ENCODE measurements around the gene RPS3. TPM values are rescaled to one million over a fixed set of nuclear protein-coding genes. Genes with fewer than 3 reads are reported as not detected.

RPS3 gene
- total and polyA plus RNA-seq, 9 of the 15 experiments (the other 6 are each of a cell fraction or from before 2014, with no cell fraction given), result 2,700 to 5,771 (median 3,679) TPM

DNA sequence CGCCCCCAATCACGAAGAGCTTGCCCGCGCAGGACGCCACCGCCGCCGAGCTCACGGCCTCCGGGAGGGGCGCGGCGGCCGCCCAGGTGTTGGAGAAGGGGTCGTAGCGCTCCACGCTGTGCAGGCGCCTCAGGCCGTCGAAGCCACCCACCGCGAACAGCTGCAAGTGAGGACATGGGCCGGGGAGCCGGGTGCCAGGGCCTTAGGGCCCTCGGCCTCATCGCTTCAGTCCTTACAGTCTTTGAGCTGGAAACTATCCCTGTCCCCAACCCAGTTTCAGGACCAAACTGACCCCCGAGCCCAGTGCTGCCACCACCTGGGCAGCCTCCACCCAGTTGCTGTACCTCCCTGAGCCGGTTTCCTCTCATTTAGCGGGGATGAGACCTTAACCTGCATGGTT lies 26.1 kb downstream of the RPS3 start (continued):
- TF ChIP-seq, protein P1, sequence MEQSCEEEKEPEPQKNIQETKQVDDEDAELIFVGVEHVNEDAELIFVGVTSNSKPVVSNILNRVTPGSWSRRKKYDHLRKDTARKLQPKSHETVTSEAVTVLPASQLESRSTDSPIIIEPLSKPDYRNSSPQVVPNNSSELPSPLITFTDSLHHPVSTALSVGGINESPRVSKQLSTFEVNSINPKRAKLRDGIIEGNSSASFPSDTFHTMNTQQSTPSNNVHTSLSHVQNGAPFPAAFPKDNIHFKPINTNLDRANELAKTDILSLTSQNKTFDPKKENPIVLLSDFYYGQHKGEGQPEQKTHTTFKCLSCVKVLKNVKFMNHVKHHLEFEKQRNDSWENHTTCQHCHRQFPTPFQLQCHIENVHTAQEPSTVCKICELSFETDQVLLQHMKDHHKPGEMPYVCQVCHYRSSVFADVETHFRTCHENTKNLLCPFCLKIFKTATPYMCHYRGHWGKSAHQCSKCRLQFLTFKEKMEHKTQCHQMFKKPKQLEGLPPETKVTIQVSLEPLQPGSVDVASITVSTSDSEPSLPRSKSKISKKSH (CRISPR knock-in tag; IDR thresholded peaks at IDR 0.05), result no peak
- TF ChIP-seq, protein P2, sequence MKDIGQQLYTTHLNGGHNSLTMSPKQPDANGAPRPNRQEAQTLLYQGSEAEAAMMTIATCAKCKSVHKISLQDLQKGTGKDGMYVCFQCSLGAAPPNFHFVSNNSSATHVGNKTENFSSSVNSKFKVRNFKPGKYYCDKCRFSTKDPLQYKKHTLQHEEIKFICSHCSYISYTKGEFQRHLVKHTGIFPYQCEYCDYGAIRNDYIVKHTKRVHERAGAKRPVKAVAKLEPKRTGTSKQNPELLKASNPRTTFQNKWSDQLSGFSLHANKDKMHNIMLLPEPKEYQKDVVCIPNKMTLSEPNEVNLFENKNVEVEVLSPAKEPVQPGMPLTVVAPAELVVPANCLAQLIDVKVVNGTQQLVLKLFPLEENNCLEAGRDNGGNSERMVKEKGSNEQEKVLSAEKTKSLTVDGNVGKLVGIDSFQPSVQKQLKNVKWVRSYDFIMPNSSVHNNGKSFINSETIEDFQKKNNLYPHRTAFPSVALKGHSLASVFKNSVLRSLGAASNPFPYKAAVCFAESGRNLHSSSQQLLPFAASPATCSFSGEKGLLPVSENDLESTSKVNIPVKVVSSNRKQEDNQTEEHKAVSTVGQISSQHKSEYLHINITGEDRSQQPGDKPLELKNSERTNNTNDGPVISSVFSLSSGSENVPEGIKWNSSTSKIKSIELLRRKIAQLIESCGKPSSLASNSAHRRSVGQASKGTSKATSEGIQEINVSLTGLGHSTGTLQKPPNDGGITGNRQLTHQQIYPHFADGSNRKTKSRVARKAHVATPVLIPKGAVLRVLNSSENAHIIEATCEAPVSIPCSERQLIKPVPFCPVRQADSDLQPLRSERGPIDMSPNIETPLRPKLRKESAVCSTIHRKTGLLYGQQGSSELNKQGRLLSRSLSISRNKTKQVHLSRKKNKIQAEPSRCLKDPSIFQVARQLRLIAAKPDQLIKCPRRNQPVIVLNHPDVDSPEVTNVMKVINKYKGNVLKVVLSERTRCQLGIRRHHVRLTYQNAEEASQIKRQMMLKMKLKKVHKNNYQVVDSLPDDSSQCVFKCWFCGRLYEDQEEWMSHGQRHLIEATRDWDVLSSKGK (CRISPR knock-in tag; IDR thresholded peaks at IDR 0.05), result no peak
- no peak for TF ChIP-seq ZFPM2 (CRISPR knock-in tag; IDR thresholded peaks at IDR 0.05)
- TF ChIP-seq NFIX (CRISPR knock-in tag; IDR thresholded peaks at IDR 0.05; ENCODE audit: low read depth), result no peak
- no peak for TF ChIP-seq SMARCA4 (IDR thresholded peaks at IDR 0.05)
- TF ChIP-seq SMC3 (conservative IDR thresholded peaks at IDR 0.05; ENCODE audit: insufficient read depth, low read depth, low read length), result 0 out of 2 replicates have a peak, but pooled peaks have one; percentile 26
- no peak for TF ChIP-seq HDAC1 (IDR thresholded peaks at IDR 0.05)
- no peak for TF ChIP-seq ZNF3 (CRISPR knock-in tag; IDR thresholded peaks at IDR 0.05)
- TF ChIP-seq, protein P3, sequence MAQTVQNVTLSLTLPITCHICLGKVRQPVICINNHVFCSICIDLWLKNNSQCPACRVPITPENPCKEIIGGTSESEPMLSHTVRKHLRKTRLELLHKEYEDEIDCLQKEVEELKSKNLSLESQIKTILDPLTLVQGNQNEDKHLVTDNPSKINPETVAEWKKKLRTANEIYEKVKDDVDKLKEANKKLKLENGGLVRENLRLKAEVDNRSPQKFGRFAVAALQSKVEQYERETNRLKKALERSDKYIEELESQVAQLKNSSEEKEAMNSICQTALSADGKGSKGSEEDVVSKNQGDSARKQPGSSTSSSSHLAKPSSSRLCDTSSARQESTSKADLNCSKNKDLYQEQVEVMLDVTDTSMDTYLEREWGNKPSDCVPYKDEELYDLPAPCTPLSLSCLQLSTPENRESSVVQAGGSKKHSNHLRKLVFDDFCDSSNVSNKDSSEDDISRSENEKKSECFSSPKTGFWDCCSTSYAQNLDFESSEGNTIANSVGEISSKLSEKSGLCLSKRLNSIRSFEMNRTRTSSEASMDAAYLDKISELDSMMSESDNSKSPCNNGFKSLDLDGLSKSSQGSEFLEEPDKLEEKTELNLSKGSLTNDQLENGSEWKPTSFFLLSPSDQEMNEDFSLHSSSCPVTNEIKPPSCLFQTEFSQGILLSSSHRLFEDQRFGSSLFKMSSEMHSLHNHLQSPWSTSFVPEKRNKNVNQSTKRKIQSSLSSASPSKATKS (CRISPR knock-in tag; IDR thresholded peaks at IDR 0.05), result no peak
- no peak for TF ChIP-seq ZNF699 (CRISPR knock-in tag; IDR thresholded peaks at IDR 0.05; ENCODE audit: insufficient replicate concordance)
- TF ChIP-seq POLR2G (IDR thresholded peaks at IDR 0.05; ENCODE audit: low read depth, low read length), result 0 out of 2 replicates have a peak, but pooled peaks have one; percentile 26
- TF ChIP-seq, protein P4, sequence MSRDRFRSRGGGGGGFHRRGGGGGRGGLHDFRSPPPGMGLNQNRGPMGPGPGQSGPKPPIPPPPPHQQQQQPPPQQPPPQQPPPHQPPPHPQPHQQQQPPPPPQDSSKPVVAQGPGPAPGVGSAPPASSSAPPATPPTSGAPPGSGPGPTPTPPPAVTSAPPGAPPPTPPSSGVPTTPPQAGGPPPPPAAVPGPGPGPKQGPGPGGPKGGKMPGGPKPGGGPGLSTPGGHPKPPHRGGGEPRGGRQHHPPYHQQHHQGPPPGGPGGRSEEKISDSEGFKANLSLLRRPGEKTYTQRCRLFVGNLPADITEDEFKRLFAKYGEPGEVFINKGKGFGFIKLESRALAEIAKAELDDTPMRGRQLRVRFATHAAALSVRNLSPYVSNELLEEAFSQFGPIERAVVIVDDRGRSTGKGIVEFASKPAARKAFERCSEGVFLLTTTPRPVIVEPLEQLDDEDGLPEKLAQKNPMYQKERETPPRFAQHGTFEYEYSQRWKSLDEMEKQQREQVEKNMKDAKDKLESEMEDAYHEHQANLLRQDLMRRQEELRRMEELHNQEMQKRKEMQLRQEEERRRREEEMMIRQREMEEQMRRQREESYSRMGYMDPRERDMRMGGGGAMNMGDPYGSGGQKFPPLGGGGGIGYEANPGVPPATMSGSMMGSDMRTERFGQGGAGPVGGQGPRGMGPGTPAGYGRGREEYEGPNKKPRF (IDR thresholded peaks at IDR 0.05; ENCODE audit: low read depth, low read length), result no peak
- TF ChIP-seq MYNN (IDR thresholded peaks at IDR 0.05), result no peak
- TF ChIP-seq MYNN (CRISPR knock-in tag; IDR thresholded peaks at IDR 0.05), result no peak
- no peak for TF ChIP-seq ADNP (tag; IDR thresholded peaks at IDR 0.05)
- TF ChIP-seq FOXK1 (CRISPR knock-in tag; IDR thresholded peaks at IDR 0.05; ENCODE audit: borderline replicate concordance), result no peak
- TF ChIP-seq, protein P5, sequence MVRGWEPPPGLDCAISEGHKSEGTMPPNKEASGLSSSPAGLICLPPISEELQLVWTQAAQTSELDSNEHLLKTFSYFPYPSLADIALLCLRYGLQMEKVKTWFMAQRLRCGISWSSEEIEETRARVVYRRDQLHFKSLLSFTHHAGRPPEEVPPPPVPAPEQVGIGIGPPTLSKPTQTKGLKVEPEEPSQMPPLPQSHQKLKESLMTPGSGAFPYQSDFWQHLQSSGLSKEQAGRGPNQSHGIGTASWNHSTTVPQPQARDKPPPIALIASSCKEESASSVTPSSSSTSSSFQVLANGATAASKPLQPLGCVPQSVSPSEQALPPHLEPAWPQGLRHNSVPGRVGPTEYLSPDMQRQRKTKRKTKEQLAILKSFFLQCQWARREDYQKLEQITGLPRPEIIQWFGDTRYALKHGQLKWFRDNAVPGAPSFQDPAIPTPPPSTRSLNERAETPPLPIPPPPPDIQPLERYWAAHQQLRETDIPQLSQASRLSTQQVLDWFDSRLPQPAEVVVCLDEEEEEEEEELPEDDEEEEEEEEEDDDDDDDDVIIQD (CRISPR knock-in tag; IDR thresholded peaks at IDR 0.05), result no peak

Data from K562 (cell line).